ENCODE results near the gene PLEKHB2.
"Not testable (repeated sequence)": the region's sequence is repeated elsewhere in the genome, so short reads cannot be mapped to it uniquely, and the experiment has no call there.

Gene PLEKHB2

DNA sequence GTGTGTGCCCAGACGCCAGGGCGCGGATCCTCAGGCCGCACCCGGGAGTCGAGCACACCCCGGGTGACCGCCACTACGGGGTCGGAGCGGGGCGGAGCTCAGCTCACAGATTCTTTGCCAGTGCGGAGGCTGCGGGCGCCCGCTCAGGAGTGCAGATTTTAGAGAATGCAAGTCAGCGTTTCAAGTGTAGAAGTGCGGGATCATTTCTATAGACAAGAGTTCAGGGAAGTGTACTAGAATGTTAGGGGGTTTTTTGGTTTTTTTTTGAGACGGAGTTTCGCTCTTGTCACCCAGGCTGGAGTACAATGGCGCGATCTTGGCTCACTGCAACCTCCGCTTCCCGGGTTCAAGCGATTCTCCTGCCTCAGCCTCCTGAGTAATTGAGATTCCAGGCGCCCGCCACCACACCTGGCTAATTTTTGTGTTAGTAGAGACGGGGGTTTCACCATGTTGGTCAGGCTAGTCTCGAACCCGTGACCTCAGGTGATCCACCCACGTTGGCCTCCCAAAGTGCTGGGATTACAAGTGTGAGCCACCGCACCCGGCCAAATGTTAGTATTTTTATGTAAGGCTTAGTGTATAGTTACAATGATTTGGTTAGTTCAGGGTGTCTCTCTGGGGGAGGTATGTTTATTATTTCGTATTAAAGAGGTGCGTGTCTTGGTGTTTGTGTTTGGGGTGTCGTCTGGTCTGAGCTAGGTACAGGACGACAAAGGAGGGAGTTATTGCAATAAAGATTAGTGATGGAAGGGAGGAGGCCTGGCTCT is 11.3 kb upstream of the PLEKHB2 start:
- DNase-seq (ENCODE audit: low spot score), result no peak

GRCh38 chr2:131094463-131095281 is 10.5 kb upstream of the PLEKHB2 start:
- DNase-seq (ENCODE audit: low spot score), result no peak

- DNase-seq (ENCODE audit: low spot score), result no peak
These were observed 2.0 kb upstream of the PLEKHB2 start for GRCh38 chr2:131103165-131103564.

- DNase-seq (ENCODE audit: low spot score), result peak; percentile 41
These were observed 515 bp upstream of the PLEKHB2 start for GRCh38 chr2:131104487-131105155.

- peak; percentile 31 for DNase-seq (ENCODE audit: low spot score)
These were observed 1.0 kb downstream of the PLEKHB2 start for GRCh38 chr2:131105950-131106801.

- no peak for DNase-seq (ENCODE audit: low spot score)
These were observed 7.4 kb downstream of the PLEKHB2 start for GRCh38 chr2:131112529-131112928.

- no peak for DNase-seq (ENCODE audit: low spot score)
These were observed 8.6 kb downstream of the PLEKHB2 start for GRCh38 chr2:131113566-131114227.

GRCh38 chr2:131114950-131115349 is 9.8 kb downstream of the PLEKHB2 start:
- DNase-seq (ENCODE audit: low spot score), result not testable (repeated sequence)

DNA sequence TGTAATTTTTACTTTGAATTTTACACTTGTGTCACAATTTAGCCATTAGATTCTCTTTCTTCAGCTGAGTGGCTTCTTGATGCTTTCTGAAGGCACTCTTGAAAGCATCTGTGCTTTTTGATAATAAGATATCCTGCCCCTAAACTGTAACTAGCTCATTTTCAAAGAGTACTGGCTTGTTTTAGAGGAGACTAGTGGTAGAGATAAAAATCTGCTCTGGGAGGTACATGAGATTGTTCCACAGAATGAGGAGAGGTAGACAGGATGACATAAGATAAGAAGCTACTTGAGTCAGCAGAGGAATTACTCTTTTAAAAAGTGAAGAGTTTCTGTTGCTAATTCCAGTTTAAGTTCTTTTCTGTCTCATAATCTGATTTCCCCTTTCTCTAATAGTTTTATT is 10.6 kb downstream of the PLEKHB2 start:
- DNase-seq (ENCODE audit: low spot score), result no peak

GRCh38 chr2:131120815-131121317 is 15.7 kb downstream of the PLEKHB2 start:
- DNase-seq (ENCODE audit: low spot score), result no peak

GRCh38 chr2:131121464-131121863 is 16.3 kb downstream of the PLEKHB2 start:
- DNase-seq (ENCODE audit: low spot score), result no peak

- no peak for DNase-seq (ENCODE audit: low spot score)
These were observed 17.4 kb downstream of the PLEKHB2 start for GRCh38 chr2:131122496-131122895.

DNA sequence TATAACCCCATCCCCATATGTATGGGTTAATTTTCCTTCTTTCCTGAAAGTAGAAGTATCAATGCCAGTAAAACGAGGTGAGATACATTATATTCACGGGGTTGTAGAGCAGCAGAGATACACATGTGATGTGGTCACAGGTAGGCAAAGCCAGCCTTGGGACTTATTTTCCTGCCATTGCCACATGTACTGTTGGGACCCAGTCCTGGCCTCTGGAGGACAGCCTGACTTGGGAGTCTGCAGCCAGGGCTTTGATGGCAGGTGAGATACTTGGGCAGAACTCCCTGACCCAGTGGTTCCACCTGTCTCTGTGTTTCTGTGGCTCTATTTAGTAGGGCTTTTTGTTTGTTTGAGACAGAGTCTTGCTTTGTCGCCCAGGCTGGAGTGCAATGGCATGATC is 18.1 kb downstream of the PLEKHB2 start:
- no peak for DNase-seq (ENCODE audit: low spot score)

DNA sequence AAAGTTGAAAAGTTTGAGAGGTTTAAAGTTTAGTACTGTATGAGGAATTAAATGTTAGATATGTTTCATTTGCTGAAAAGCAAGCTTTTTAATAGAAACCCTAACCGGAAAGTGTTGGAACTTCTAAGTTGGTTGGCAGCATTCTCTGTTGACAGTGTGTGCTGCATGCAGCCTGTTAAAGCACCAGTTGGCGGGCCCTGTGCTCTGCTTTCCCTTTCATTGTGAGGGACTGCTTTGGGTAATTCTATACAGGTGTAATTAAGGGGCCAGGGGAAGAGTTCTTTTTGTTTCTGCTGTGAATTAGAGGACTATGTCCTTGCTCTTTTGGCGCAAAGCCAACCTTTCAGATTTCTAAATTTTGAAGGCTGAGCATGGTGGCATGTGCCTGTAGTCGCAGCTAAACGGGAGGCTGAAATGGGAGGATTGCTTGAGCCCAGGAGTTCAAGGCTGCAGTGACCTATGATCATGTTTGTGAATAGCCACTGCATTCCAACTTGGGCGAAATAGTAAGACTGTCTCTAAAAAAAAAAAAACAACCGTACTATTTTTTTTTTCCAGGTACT is 20.1 kb downstream of the PLEKHB2 start:
- DNase-seq (ENCODE audit: low spot score), result no peak

DNA sequence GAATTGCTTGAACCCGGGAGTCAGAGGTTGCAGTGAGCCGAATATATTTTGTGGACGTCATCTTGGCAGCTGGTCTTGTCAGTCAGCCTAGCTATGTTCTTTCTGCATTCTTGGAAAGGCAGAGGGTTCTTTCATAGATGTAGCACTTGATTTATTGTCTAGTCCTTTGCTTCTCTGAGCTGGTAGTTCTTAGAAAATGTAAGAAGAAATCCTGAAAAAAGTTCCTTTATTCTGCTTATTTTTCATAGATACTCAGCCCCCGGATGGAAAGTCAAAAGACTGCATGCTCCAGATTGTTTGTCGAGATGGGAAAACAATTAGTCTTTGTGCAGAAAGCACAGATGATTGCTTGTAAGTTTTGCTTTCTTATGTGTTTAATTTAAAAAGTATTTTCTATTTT is 21.3 kb downstream of the PLEKHB2 start:
- no peak for DNase-seq (ENCODE audit: low spot score)

DNA sequence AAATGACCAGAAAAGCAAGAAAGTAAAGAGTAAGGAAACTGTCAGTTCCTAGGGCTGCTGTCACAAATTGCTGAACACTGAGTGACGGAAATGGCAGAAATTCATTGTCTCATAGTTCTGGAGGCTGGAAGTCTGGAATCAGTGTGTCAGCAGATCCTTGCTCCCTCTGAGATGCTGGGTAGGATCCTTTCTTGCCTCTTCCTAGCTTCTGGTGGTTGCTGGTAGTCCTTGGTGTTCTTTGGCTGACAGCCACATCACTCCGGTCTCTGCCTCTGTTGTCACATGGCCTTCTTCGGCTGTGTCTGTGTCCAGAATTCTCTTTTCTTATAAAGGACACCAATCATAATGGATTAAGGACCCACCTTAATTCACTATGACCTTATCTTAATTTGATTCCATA is 21.9 kb downstream of the PLEKHB2 start:
- DNase-seq (ENCODE audit: low spot score), result no peak

- DNase-seq (ENCODE audit: low spot score), result no peak
These were observed 22.8 kb downstream of the PLEKHB2 start for GRCh38 chr2:131127981-131128380.

DNA sequence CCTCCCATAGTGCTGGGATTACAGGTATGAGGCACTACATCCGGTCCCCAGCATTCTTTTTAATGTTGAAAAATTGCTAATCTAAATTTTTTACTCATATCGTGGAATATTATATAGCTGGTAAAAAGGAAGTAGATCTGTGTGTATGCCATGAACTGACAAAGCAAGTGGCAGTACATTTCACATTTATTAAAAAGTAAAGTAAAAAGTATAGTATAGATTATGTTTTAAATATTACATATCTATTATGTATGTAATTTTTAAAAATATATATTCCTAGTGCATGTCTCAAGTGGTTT is 25.1 kb downstream of the PLEKHB2 start:
- DNase-seq (ENCODE audit: low spot score), result no peak

GRCh38 chr2:131132729-131133128 is 27.6 kb downstream of the PLEKHB2 start:
- no peak for DNase-seq (ENCODE audit: low spot score)

DNA sequence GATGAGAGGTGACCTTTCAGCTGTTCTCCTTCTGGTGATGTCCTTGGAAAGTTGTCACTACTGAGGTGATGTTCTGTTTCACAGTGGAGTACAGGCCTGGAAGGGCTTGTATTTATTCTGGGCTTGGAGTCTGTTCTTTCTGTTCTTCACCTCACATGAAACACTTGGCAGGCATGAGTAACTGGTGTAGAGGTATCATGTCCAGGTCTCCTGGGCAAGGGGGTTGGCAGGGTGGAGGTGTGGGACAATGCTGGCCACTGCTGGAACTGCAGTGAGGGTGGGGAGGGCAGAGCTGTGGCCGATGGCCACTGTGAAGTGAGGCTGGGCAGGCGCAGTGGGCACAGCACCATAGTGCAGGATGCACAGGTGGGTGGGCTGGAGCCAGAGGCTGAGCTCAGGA is 35.4 kb downstream of the PLEKHB2 start:
- no peak for DNase-seq (ENCODE audit: low spot score)

- no peak for DNase-seq (ENCODE audit: low spot score)
These were observed 37.7 kb downstream of the PLEKHB2 start for GRCh38 chr2:131142849-131143248.

Measured in HuH-7 (cell line).